Ectodermal cell (in vitro differentiated cells): ENCODE measurements around the gene TIGD6.
"Not testable (repeated sequence)": the region's sequence is repeated elsewhere in the genome, so short reads cannot be mapped to it uniquely, and the experiment has no call there.

Experiments
- H3K27ac ChIP-seq: 2 replicates; pipeline ENCODE4 v1.7.0; 2013; ENCODE audit warnings: mild to moderate bottlenecking, low read depth, low read length; ENCODE audit not compliant: insufficient read depth, poor library complexity, severe bottlenecking
- H3K27me3 ChIP-seq: 2 replicates; pipeline ENCODE4 v1.7.0; 2013; ENCODE audit warnings: mild to moderate bottlenecking, low read length; ENCODE audit not compliant: insufficient read depth, control insufficient read depth, poor library complexity, severe bottlenecking
- H3K36me3 ChIP-seq: one replicate; pipeline ENCODE4 v1.7.0; 2013; ENCODE audit warnings: low read length; ENCODE audit not compliant: control insufficient read depth, insufficient read depth
- H3K4me1 ChIP-seq: one replicate; pipeline ENCODE4 v1.7.0; 2013; ENCODE audit warnings: low read length; ENCODE audit not compliant: control insufficient read depth, insufficient read depth
- H3K4me3 ChIP-seq: 2 replicates; pipeline ENCODE4 v1.7.0; 2013; ENCODE audit warnings: low read depth, low read length, control low read depth; ENCODE audit not compliant: insufficient read depth
- H3K9me3 ChIP-seq: 2 replicates; pipeline ENCODE4 v1.7.0; 2013; ENCODE audit warnings: mild to moderate bottlenecking, low read length, moderate library complexity; ENCODE audit not compliant: control insufficient read depth
- WGBS, 2 experiments: methylation state at CpG; one replicate each; pipeline ENCODE4 v1.1.7; 2013; ENCODE audit warnings: missing lambda C conversion rate in 2 of 2; 5-methylcytosine and 5-hydroxymethylcytosine counted together

The TIGD6 gene

DNA sequence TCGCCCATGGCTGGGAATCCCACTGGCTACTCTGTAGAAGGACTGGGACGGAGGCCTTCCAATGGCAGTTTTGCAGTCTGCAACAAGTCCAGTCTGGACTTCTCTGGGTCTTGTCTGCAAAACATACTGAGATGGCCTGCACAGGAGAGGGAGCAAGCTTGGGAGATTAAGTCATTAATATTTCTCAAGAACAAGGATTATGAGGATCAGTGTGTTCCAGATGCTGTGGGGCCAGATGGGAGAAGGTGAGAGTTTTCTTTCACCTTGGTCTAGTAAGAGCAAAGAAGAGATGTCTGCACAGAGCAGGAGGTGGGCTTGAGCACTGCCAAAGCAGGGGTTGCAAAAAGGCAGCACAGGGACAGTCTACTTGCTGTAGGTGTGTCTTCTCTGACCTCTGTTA, 55.8 kb downstream of the TIGD6 start, which contains the start of gene PDE6A:
TSS of gene PDE6A (minus strand) at position 128 of the 400 bp plus-strand sequence. CDS start at position 8, 120 bp downstream.
- WGBS, 2 experiments = 95 to 96% methylated on average over 2 of the region's 2 CpGs
- H3K27ac ChIP-seq = no peak within 1 kb of the TSS

DNA sequence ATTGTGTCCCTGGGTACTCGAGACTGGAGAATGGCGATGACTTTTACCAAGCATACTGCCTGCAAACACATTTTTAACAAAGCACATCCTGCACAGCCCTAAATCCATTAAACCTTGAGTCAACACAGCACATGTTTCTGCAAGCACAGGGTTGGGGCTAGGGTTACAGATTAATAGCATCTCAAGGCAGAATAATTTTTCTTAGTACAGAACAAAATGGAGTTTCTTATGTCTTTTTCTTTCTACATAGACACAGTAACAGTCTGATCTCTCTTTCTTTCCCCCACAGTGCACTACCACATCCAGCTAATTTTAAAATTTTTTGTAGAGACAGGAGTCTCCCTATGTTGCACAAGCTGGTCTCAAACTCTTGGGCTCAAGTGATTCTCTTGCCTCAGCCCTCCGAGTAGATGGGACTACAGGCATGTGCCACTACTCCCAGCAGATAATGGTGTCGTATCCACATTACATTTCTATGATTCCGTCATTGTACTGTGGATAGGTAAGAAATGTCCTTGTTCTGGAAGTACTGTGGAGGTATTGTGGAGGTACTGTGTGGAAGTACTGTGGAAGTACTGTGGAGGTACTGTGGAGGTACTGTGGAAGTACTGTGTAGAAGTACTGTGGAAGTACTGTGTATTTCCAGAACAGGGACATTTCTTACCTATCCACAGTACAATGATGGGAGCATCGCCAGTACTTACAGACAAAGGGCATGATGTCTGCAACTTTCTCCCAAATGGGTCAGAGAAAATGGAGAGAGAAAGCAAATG, 57.1 kb downstream of the TIGD6 start:
- H3K36me3 ChIP-seq, H3K4me3 ChIP-seq, H3K27ac ChIP-seq, H3K4me1 ChIP-seq, H3K9me3 ChIP-seq, H3K27me3 ChIP-seq: not testable (repeated sequence)
- 93 to 94% methylated on average over 6 of the region's 6 CpGs for WGBS, 2 experiments

More for the DNA sequence above, 55.8 kb downstream of the TIGD6 start, which contains the start of gene PDE6A:
- H3K27me3 ChIP-seq = no peaks in the 10 kb centered on the region
- H3K4me3 ChIP-seq = no peak within 1 kb of the TSS
- H3K9me3 ChIP-seq = no peaks in the 10 kb centered on the region
- no peaks in the 10 kb centered on the region for H3K36me3 ChIP-seq
- no peaks in the 10 kb centered on the region for H3K4me1 ChIP-seq
